ENCODE measurements around the gene ACTG2. TPM values are rescaled to one million over a fixed set of nuclear protein-coding genes. Genes with fewer than 3 reads are reported as not detected.

The ACTG2 gene
- total and polyA plus RNA-seq, 2 experiments from 2014 or later = not detected

GRCh38 chr2:73907840-73908452, 15.1 kb downstream of the ACTG2 start:
- Histone ChIP-seq H3K79me2 (ENCODE audit: insufficient read depth) (no peaks in the 10 kb centered on the region), H3K4me3 (no peak overlapping the region), H3K9me3 (ENCODE audit: low read depth) (no peaks in the 10 kb centered on the region), H3K36me3 (ENCODE audit: low read depth) (no peaks in the 10 kb centered on the region), H3K27ac (no peak overlapping the region), H4K20me1 (ENCODE audit: insufficient read depth) (no peaks in the 10 kb centered on the region), H3K9me2 (ENCODE audit: insufficient read depth) (no peaks in the 10 kb centered on the region), H3K27me3 (replicated peaks; ENCODE audit: insufficient read depth) (peaks cover 21% of the 10 kb centered on the region), H3F3A (ENCODE audit: insufficient read depth) (peaks cover 6% of the 10 kb centered on the region; the same call in 1 of the 2 replicates), H3K9ac (no peak overlapping the region), H3K4me2 (ENCODE audit: unreplicated experiment) (no peak overlapping the region), H2AFZ (no peak overlapping the region), H3K4me1 (ENCODE audit: insufficient read depth) (no peaks in the 10 kb centered on the region)
- in situ Hi-C loops (cut with MboI) = no loop called here
- WGBS, 2 experiments (ENCODE audit: low coverage in 1 of 2, low lambda C conversion rate in 2 of 2, missing lambda C conversion rate in 2 of 2) = 13 to 15% methylated on average over 5 of the region's 5 CpGs
- peak; percentile 54 for DNase-seq
- TF ChIP-seq EZH2 (IDR thresholded peaks at IDR 0.05; ENCODE audit: insufficient read depth, poor library complexity, severe bottlenecking) = no peak
- no peak for TF ChIP-seq EZH2phosphoT487 (IDR thresholded peaks at IDR 0.05; ENCODE audit: insufficient read depth, low read depth)

- DNase-seq = no peak
- no peaks in the 10 kb centered on the region for H3K9me2 ChIP-seq (ENCODE audit: insufficient read depth)
- in situ Hi-C loops (cut with MboI) = no loop called here
- H3K4me3 ChIP-seq = no peak overlapping the region
- WGBS, 2 experiments (ENCODE audit: low coverage in 1 of 2, low lambda C conversion rate in 2 of 2, missing lambda C conversion rate in 2 of 2) = 70 to 73% methylated on average over 10 of the region's 10 CpGs
- no peak overlapping the region for H3K4me2 ChIP-seq (ENCODE audit: unreplicated experiment)
- no peak for TF ChIP-seq EZH2 (IDR thresholded peaks at IDR 0.05; ENCODE audit: insufficient read depth, poor library complexity, severe bottlenecking)
- no peak for TF ChIP-seq EZH2phosphoT487 (IDR thresholded peaks at IDR 0.05; ENCODE audit: insufficient read depth, low read depth)
- H3K79me2 ChIP-seq (ENCODE audit: insufficient read depth) = no peaks in the 10 kb centered on the region
- H4K20me1 ChIP-seq (ENCODE audit: insufficient read depth) = no peaks in the 10 kb centered on the region
- H3K9me3 ChIP-seq (ENCODE audit: low read depth) = no peaks in the 10 kb centered on the region
- H3K27me3 ChIP-seq (replicated peaks; ENCODE audit: insufficient read depth) = peaks cover 23% of the 10 kb centered on the region
- no peak overlapping the region for H3K9ac ChIP-seq
- no peak overlapping the region for H3K27ac ChIP-seq
- H2AFZ ChIP-seq = no peak overlapping the region
- no peaks in the 10 kb centered on the region for H3K4me1 ChIP-seq (ENCODE audit: insufficient read depth)
- H3F3A ChIP-seq (ENCODE audit: insufficient read depth) = peaks cover 6% of the 10 kb centered on the region; the same call in 1 of the 2 replicates
- H3K36me3 ChIP-seq (ENCODE audit: low read depth) = no peaks in the 10 kb centered on the region
Observed at GRCh38 chr2:73908689-73909652, 16.2 kb downstream of the ACTG2 start.

- Histone ChIP-seq H3K9ac (no peak overlapping the region), H3K79me2 (ENCODE audit: insufficient read depth) (no peaks in the 10 kb centered on the region), H3K4me1 (ENCODE audit: insufficient read depth) (no peaks in the 10 kb centered on the region), H2AFZ (no peak overlapping the region), H3K4me3 (no peak overlapping the region), H3K9me2 (ENCODE audit: insufficient read depth) (no peaks in the 10 kb centered on the region), H3K9me3 (ENCODE audit: low read depth) (no peaks in the 10 kb centered on the region), H3K27ac (no peak overlapping the region), H3K36me3 (ENCODE audit: low read depth) (no peaks in the 10 kb centered on the region), H3F3A (ENCODE audit: insufficient read depth) (peaks cover 6% of the 10 kb centered on the region; the same call in 1 of the 2 replicates), H3K27me3 (replicated peaks; ENCODE audit: insufficient read depth) (peaks cover 35% of the 10 kb centered on the region), H4K20me1 (ENCODE audit: insufficient read depth) (no peaks in the 10 kb centered on the region), H3K4me2 (ENCODE audit: unreplicated experiment) (no peak overlapping the region)
- no peak for TF ChIP-seq EZH2phosphoT487 (IDR thresholded peaks at IDR 0.05; ENCODE audit: insufficient read depth, low read depth)
- no peak for TF ChIP-seq EZH2 (IDR thresholded peaks at IDR 0.05; ENCODE audit: insufficient read depth, poor library complexity, severe bottlenecking)
- 32 to 34% methylated on average over 6 of the region's 6 CpGs for WGBS, 2 experiments (ENCODE audit: low coverage in 1 of 2, low lambda C conversion rate in 2 of 2, missing lambda C conversion rate in 2 of 2)
- in situ Hi-C loops (cut with MboI) = no loop called here
- DNase-seq = no peak
Observed at GRCh38 chr2:73910873-73911547, 18.2 kb downstream of the ACTG2 start.

GRCh38 chr2:73911548-73912208, 18.9 kb downstream of the ACTG2 start:
- Histone ChIP-seq H3K9me2 (ENCODE audit: insufficient read depth) (no peaks in the 10 kb centered on the region), H3K27ac (no peak overlapping the region), H3K9ac (no peak overlapping the region), H3K4me2 (ENCODE audit: unreplicated experiment) (no peak overlapping the region), H3K27me3 (replicated peaks; ENCODE audit: insufficient read depth) (peaks cover 42% of the 10 kb centered on the region), H3K36me3 (ENCODE audit: low read depth) (no peaks in the 10 kb centered on the region), H3F3A (ENCODE audit: insufficient read depth) (peaks cover 6% of the 10 kb centered on the region; the same call in 1 of the 2 replicates), H3K4me1 (ENCODE audit: insufficient read depth) (no peaks in the 10 kb centered on the region), H2AFZ (no peak overlapping the region), H4K20me1 (ENCODE audit: insufficient read depth) (no peaks in the 10 kb centered on the region), H3K79me2 (ENCODE audit: insufficient read depth) (no peaks in the 10 kb centered on the region), H3K4me3 (no peak overlapping the region), H3K9me3 (ENCODE audit: low read depth) (no peaks in the 10 kb centered on the region)
- TF ChIP-seq EZH2 (IDR thresholded peaks at IDR 0.05; ENCODE audit: insufficient read depth, poor library complexity, severe bottlenecking) = no peak
- TF ChIP-seq EZH2phosphoT487 (IDR thresholded peaks at IDR 0.05; ENCODE audit: insufficient read depth, low read depth) = no peak
- in situ Hi-C loops (cut with MboI) = no loop called here
- DNase-seq = no peak
- WGBS, 2 experiments (ENCODE audit: low coverage in 1 of 2, low lambda C conversion rate in 2 of 2, missing lambda C conversion rate in 2 of 2) = 61 to 67% methylated on average over 8 of the region's 8 CpGs
